GM12892 (cell line): ENCODE data around the gene SLC19A2.

Experiments used
- POLR2A ChIP-seq: IDR thresholded peaks from 2 replicates; pipeline ENCODE4 v1.6.1; 2011; ENCODE audit warnings: low read depth, low read length, control low read depth
- POLR2AphosphoS5 ChIP-seq: IDR thresholded peaks from 2 replicates; pipeline ENCODE4 v1.6.1; 2011; ENCODE audit warnings: low read depth, low read length, control low read depth
- TAF1 ChIP-seq: IDR thresholded peaks from 2 replicates; pipeline ENCODE4 v1.6.1; 2011; ENCODE audit warnings: low read depth, mild to moderate bottlenecking, control low read depth, low read length, borderline replicate concordance

GRCh38 chr1:169414952-169415351 is 70.8 kb downstream of the SLC19A2 start:
- TF ChIP-seq POLR2A: no peak
- TF ChIP-seq POLR2AphosphoS5: no peak
- no peak for TF ChIP-seq TAF1
